Measurements from ENCODE around the gene PPP1R2. TPM values are rescaled to one million over a fixed set of nuclear protein-coding genes. Genes with fewer than 3 reads are reported as not detected.
A peak's percentile ranks its signal among the peaks of the same experiment; 100 is the strongest.
"Not testable (repeated sequence)": the region's sequence is repeated elsewhere in the genome, so short reads cannot be mapped to it uniquely, and the experiment has no call there.

Gene PPP1R2
- total RNA-seq, 1 donor from 2014 or later, result 181 TPM

DNA sequence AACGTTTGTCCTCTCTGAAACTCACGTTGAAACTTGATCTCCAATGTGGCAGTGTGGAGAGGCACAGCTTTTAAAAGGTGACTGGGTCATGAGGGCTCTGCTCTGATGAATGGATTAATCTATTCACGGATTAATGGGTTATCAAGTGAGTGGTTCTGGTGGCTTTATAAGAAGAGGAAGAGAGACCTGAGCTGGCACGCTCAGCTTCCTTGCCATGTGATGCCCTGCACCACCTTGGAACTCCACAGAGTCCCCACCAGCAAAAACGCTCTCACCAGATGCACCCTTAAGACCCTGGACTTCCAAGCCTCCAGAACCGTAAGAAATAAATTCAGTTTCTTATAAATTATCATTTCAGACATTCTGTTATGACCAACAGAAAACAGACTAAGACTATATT lies 2.6 kb downstream of the PPP1R2 start:
- FAIRE-seq, result no peak

DNA sequence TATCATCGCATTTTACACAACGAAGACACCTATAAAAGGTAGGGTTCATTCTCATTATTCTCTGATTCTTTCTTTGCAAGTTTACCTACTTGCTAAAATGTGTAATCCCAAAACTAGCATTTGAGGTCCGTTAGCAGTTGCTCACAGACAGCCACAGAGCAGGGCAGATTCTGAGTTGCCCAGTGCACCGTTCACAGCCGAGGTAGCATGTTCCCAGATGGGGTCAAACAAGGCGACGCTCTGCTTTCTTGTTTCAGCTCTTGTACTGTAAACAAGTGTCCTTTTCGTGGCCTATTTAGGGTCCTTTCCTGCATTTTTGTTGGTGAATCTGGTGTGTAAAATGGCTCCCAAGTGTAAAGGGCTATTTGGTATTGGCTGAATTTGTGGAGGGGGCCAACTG lies 3.1 kb downstream of the PPP1R2 start:
- FAIRE-seq (no peak), DNase-seq (ENCODE audit: low spot score in 2 of 2) (no peak)

More for the DNA sequence above, 2.6 kb downstream of the PPP1R2 start:
- no peak for DNase-seq (ENCODE audit: low spot score in 2 of 2)

DNA sequence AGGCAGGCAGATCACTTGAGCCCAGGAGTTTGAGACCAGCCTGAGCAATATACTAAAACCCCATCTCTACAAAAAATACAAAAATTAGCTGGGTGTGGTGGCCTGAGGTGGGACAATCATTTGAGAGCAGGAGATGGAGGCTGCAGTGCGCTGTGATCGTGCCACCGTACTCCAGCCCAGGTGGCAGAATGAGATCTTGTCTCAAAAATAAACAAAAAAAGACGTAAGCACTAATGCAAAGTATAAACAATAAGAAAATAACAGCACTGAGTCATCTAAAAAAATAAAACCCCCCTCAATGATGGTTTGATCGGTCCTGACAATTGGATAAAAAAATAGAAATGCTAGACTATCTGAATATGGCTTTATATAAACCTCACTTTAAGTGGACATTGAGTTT lies 3.6 kb downstream of the PPP1R2 start:
- FAIRE-seq (no peak), DNase-seq (ENCODE audit: low spot score in 2 of 2) (no peak)

DNA sequence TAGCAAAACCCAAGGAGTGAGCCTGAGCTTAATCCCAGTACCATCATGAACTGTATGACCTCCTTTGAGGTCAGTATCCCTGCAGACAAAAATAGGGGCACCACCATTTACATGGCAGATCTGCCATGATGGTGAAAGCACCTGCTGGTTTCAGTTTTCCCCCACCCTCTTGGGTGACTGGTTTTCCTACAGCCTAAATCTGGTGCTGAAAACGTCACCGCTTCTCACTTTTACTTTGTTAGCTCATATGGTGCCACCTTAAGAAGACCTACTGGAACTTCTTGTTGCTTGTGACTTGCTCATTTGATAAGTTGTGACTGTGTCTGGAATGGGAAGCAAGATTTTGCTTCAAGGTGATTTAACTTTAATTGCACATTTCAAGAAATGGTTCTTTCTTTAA lies 5.1 kb downstream of the PPP1R2 start:
- FAIRE-seq (no peak), DNase-seq (ENCODE audit: low spot score in 2 of 2) (no peak)

DNA sequence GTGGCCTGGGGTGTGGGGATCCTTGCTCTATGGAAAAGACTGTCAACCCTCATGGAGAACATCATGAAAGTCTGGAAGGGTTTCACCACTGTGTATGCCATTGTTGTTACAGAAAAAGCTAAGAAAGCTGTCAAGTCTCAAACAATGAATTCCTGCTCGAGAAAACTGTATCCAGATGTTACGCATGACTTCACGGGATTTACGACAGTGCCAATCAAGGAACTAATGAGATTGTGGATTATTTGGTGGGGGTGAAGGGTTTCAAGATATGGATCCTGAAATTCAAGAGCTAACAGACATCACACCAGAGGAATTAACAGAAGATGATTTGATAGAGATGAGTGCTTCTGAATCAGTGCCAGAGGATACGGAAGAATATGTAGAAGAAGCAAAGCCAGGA lies 7.8 kb downstream of the PPP1R2 start:
- FAIRE-seq (no peak), DNase-seq (ENCODE audit: low spot score in 2 of 2) (no peak)

DNA sequence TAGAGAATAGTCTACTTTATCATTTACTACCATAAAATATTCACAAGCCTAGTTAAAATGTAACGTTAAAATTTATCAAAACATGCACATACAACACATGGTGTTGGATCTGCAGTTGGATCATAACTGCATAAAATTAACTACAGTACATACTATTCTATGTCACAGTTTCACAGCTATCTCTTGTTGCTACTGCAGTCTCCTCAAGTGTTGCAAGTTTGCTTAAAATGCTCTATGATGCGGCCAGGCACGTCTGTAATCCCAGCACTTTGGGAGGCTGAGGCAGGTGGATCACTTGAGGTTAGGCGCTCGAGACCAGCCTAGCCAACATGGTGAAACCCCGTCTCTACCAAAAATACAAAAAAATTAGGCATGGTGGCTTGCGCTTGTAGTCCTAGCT lies 10.3 kb downstream of the PPP1R2 start:
- DNase-seq (ENCODE audit: low spot score in 2 of 2) (no peak), FAIRE-seq (no peak)

DNA sequence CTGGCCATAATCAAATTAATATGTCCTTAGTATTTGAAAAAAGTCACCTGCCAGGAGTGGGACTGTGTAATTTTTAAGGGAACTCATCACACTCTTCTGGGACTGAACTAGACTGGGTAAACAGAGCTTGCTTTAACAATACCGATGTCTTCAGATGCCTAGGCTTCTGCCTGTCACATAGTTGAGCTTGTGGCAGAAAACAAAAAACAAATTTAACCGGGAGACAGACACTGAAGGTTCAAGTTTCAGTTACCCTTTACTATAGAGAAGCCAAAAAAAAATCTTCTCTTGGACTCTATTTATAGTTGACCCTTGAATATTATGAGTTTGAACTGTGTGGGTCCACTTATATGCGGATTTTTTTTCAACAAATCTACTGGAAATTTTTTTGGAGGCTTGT lies 10.8 kb downstream of the PPP1R2 start:
- FAIRE-seq (no peak), DNase-seq (ENCODE audit: low spot score in 2 of 2) (no peak)

DNA sequence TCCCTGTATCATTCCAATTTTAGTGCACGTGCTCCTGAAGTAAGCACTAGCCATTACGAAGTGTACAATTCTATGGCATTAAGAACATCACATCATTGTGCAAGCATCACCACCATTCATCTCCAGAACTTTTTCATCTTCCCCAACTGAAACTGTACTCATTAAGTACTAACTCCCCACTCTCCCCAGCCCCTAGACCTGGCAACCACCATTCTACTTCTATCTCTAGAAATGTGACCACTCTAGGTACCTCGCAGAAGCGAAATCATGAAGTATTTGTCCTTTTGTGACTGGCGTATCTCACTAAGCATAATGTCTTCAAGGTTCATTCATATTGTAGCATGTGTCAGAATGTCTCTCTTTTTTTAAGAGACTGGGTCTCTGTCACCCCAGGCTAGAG lies 11.4 kb downstream of the PPP1R2 start:
- FAIRE-seq, result no peak

DNA sequence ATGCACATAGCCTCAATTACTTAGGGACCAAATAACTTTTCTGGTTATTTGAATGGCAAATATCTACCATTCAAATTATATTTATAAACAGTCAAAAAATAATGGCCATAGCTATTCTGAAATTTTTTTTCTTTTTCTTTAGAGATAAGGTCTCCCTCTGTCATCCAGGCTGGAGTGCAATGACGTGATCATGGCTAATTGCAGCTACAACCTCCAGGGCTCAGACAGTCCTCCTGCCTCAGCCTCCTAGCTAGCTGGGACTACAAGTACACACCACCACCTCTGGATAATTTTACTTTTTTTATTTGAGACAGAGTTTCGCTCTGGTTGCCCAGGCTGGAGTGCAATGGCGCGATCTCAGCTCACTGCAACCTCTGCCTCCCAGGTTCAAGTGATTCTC lies 16.6 kb downstream of the PPP1R2 start:
- no peak for FAIRE-seq
- DNase-seq (ENCODE audit: low spot score in 2 of 2), result no peak

More for the DNA sequence above, 11.4 kb downstream of the PPP1R2 start:
- DNase-seq (ENCODE audit: low spot score in 2 of 2), result no peak

DNA sequence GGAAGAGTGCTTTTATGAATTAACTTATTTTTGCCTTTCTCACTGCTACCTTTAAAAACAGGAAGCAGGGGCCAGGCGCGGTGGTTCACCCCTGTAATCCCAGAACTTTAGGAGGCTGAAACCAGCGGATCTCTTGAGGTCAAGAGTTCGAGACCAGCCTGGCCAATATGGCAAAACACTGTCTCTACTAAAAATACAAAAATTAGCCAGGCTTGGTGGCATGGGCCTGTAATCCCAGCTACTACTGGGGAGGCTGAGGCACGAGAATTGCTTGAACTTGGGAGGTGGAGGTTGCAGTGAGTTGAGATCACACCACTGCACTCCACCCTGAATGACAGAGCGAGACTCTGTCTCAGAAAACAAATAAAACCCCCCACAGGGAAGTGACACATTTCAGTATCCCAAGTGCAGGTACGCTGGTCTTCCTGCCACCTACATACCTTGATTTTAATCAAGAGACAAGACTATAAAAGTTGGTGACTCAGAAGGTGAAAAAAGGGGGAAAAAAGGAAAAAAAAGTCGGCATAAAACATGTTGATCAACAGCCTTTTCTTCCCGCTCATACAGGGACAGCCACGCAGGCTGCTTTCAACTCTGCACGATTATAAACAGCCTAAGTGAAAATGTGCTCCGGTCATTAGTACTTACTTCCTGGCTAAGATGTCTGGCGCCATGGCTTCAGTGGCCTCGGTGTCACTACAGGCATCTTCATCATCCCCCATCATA lies 18.8 kb downstream of the PPP1R2 start:
- DNase-seq (ENCODE audit: low spot score in 2 of 2) (no peak), FAIRE-seq (no peak)

DNA sequence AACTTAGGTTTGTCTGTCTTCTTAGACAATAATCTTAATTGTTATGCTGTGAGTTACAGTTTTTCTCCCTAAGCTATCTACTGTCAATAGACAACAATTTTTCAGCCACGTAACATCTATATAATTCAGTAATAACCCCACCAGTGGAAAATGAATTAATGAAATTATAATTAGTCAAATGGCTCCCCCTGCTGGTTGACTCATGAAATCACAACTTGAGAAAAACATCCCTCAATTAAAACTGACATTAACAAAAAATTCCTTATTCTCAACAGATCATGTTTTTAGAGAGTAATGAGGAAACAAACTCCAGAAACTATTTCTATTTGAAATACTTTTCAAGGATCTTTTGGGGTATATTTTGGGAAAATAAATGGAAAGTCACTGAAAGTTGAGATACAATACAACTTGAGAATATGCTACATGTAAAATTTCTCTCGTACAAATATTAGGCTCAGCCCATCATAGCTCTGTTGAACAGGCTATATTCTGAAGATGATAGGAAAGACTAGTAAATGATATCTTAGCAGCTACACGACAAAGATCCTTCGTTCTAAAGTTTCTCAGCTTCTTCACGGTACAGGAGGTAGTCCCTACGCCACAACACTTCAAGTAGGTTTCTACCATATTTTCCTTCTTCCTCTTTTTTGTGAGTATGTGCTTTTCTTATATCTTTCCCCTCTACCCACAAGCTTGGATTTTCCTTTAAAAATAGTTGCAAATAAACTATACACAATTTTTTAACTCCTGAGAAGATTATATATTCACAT lies 20.7 kb downstream of the PPP1R2 start:
- DNase-seq (ENCODE audit: low spot score in 2 of 2) (peak in 1 of 2 donors; percentile 37), FAIRE-seq (peak; percentile 98)

DNA sequence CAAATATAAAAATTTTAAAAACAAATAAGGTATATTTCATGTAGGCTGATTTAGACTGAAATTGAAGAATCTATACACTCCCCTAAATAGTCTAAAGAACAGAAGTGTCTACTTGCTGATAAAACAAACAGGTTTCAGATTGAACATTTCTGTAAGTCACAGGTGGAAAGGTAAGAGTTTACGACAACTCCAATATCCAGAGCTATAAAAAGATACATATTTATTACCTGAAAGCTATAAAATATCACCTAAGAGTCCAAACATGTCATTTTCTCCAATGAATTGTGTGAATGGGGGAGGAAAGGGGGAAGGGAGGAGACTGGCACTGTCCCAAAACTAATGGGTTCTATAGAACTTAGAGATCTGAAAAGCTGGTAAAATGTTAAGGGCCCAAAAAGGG lies 26.1 kb downstream of the PPP1R2 start:
- FAIRE-seq (no peak), DNase-seq (ENCODE audit: low spot score in 2 of 2) (no peak)

DNA sequence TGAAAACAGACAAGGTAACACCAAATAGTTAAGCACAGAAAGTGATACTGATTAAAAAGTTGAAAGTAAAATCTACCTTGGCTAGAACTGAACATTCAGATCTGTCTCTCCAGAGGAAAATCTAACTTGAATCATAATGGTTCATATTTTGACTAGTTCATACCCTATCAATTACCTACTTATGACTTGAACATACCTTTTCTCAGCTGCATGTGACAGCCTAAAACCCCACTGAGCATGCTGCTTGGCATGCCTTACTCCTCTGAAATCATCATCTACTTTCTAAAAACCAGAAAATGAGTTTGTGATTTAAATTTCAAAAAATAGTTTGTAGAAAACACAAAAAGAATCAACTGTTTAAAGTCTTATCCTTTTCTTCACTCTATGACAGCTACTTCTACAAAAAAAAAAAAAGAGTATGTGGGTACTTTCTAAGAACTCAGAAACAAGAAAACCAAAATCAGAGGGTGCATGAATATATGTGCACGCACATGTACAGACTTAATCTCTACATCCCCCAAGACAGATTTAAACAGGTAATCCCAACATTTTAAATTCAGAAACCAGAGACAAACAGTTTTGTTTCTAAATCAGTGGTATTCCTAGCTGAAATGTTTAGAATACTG lies 28.4 kb downstream of the PPP1R2 start:
- not testable (repeated sequence) for FAIRE-seq; DNase-seq (ENCODE audit: low spot score in 2 of 2)

DNA sequence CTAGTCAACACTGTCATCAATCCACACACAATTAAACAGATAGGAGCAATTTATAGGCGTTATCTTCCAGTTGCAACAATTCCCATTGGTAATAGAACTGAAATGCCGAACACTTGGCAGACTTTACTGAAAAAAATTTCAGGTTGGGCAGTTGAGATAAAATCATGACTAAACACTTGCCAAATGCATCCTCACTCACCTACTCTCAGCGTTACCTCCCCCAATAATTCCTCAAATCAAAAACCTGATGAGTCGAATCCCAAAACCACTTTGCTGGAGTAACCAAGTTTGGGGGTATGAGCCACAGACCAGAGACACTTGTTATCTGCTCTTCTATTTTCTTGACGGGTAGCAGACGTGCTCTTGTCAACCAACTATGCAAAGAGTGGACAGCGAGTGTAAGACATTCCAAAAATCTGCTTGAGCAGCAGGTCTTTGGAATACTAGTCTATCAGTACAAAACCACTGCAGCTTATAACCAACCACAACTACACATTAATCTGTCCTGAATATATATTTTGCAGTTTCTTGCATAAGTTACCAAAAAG lies 30.3 kb downstream of the PPP1R2 start:
- FAIRE-seq (no peak), DNase-seq (ENCODE audit: low spot score in 2 of 2) (no peak)

DNA sequence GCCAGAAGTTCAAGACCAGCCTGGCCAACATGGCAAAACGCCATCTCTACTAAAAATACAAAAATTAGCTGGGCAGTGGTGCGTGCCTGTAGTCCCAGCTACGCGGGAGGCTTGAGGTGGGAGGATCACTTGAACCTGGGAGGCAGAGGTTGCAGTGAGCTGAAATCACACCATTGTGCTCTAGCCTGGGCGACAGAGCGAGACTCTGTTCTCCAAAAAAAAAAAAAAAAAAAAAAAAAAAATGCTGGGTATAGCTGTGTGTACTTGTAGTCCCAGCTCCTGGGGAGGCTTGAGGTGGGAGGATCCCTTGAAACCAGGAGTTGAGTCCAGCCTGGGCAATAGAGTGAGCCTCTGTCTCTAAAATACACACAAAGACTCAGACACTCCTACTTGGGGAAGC lies 32.0 kb downstream of the PPP1R2 start:
- no peak for FAIRE-seq
- no peak for DNase-seq (ENCODE audit: low spot score in 2 of 2)

DNA sequence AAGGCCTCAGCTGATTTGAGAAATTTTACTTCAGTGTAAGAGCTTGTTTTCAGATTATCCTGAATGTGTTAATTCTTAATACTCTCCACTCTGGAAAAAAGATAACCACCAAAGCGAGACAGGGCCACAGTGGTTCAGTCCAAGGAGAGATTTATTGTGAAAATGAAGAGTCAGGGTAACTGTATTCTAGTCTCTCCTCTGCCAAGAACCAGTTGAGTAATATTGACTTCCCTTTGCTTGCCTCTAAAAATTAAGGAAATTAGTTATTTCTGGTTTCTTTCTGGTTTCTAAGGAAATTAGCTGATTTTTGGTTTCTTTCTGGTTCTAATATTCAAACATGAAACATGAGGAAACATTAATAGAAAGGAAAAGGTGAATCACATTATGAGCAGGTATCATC lies 34.9 kb downstream of the PPP1R2 start:
- FAIRE-seq (no peak), DNase-seq (ENCODE audit: low spot score in 2 of 2) (no peak)

DNA sequence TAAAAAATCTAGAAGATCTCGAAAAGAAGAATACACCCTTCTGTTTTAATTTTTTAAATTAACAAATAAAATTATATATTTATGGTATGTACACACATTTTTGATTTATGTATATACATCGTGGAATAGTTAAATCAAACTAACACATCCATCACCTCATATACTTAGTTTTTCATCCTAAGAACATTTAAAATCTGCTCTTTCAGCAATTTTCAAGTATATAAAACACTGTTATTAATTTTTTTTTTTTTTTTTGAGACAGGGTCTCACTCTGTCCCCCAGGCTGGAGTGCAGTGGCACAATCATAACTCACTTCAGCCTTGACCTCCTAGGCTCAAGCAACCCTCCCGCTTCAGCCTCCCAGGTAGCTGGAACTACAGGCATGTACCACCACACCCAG lies 67.5 kb downstream of the PPP1R2 start:
- FAIRE-seq (peak; percentile 43), DNase-seq (ENCODE audit: low spot score in 2 of 2) (no peak)

DNA sequence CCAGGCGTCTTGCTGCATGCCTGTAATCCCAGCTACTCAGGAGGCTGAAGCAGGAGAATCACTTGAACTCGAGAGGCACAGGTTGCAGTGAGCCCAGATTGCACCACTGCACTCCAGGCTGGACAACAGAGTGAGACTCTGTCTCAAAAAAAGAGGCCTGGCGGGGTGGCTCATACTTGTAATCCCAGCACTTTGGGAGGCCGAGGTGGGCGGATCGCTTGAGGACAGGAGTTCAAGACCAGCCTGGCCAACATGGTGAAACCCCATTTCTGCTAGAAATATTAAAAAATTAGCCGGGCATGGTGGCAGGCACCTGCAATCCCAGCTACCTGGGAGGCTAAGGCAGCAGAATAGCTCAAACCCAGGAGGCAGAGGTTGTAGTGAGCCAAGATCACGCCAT lies 68.0 kb downstream of the PPP1R2 start:
- FAIRE-seq; DNase-seq (ENCODE audit: low spot score in 2 of 2): not testable (repeated sequence)

DNA sequence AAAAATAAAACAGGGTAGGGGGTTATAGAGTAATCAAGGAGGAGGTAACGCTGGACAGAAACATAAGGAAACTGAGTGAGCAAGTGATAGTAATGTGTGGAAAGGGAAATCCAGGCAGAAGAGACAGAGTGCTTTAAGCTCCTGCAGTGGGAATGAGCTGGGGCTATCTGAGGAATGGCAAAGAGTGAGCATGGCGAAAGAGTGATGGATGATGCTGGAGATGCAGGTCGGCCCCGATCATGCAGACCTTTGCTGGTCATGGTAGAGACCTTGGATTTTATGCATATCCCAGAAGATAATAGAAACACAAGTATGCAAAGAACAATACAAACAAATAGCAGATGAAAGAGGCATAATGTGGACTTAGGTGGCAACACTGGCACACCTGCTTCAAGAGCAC lies 74.3 kb downstream of the PPP1R2 start:
- DNase-seq (ENCODE audit: low spot score in 2 of 2), result no peak
- no peak for FAIRE-seq

DNA sequence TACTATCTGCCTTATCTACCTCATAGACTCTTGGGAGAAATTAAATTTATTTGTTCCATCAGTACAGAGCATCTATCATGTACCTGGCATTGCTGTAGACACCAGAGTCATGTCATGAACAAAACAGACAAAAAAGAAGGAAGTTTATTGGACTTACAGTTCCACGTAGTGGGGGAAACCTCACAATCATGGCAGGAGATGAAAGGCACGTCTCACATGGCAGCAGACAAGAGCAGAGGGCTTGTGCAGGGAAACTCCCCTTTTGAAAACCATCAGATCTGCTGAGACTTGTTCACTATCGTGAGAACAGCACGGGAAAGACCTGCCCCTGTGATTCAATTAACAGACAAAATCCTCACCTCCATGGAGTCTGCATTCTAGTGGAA lies 74.7 kb downstream of the PPP1R2 start:
- DNase-seq (ENCODE audit: low spot score in 2 of 2) (no peak), FAIRE-seq (no peak)

DNA sequence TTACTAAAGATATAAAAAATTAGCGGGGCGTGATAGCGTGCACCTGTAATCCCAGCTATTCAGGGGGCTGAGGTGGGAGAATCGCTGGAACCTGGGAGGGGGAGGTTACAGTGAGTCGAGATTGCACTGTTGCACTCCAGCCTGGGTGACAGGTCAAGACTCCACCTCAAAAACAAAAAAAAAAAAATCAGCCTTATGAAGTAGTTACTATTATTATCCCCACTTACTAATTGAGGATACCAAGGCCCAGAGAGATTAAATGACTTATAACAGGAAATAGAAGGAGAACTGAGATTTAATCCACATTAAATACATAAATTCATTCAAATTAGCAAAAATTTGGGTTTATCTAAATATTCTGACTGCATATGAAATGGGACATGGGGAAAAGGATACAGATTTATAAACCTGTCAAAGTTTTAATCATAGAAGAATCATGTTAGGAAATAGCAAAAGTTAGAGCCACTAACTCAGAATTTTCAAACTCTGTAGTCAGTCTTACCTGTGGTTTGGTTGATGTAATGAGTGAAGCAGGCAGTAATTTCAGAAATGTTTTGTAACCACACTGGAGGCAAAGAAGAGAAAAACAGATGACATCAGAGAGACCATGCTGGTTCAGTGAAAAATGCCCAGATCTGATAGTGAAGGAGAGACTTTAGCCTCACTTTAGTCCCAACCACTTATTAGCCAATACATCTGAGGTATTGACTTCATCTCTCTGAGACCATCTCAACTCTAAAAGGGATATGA lies 75.3 kb downstream of the PPP1R2 start:
- FAIRE-seq (no peak), DNase-seq (ENCODE audit: low spot score in 2 of 2) (no peak)
